Mucosa of rectum (tissue), 2 donors: ENCODE results near the gene RPH3AL.

Experiments
- H3K27ac ChIP-seq, 2 donors: one replicate each; pipeline ENCODE4 v1.7.0; 2013; ENCODE audit warnings: inconsistent platforms in 2 of 2, low read depth in 2 of 2, low read length in 2 of 2
- H3K27me3 ChIP-seq, 2 donors: one replicate each; pipeline ENCODE4 v1.7.0; 2013; ENCODE audit warnings: low read length in 2 of 2; ENCODE audit not compliant: control insufficient read depth in 2 of 2, insufficient read depth in 2 of 2
- H3K36me3 ChIP-seq, 2 donors: one replicate each; pipeline ENCODE4 v1.7.0; 2013; ENCODE audit warnings: low read length in 2 of 2; ENCODE audit not compliant: control insufficient read depth in 2 of 2, insufficient read depth in 2 of 2
- H3K4me1 ChIP-seq, 2 donors: one replicate each; pipeline ENCODE4 v1.7.0; 2013; ENCODE audit warnings: low read length in 2 of 2, mild to moderate bottlenecking in 1 of 2; ENCODE audit not compliant: control insufficient read depth in 2 of 2, insufficient read depth in 2 of 2
- H3K4me3 ChIP-seq, 2 donors: one replicate each; pipeline ENCODE4 v1.7.0; 2013; ENCODE audit warnings: low read length in 2 of 2
- H3K9ac ChIP-seq, 2 donors: one replicate each; pipeline ENCODE4 v1.7.0; 2013; ENCODE audit warnings: low read length in 2 of 2, low read depth in 1 of 2, mild to moderate bottlenecking in 1 of 2
- H3K9me3 ChIP-seq, 2 donors: one replicate each; pipeline ENCODE4 v1.7.0; 2013; ENCODE audit warnings: low read length in 2 of 2; ENCODE audit not compliant: control insufficient read depth in 2 of 2
- donor health status: healthy.
- donor health status: Normal muscosa, but diverticular disease.

RPH3AL gene

GRCh38 chr17:180381-181244 is 172.0 kb downstream of the RPH3AL start:
- H3K4me3 ChIP-seq = no peak overlapping the region
- no peaks in the 10 kb centered on the region for H3K9me3 ChIP-seq
- H3K9ac ChIP-seq = no peak overlapping the region
- H3K27ac ChIP-seq = no peak overlapping the region
- H3K27me3 ChIP-seq = peaks cover 25 to 36% of the 10 kb centered on the region in 2 donors
- H3K4me1 ChIP-seq = peaks cover 0 to 4% of the 10 kb centered on the region in 2 donors
- no peaks in the 10 kb centered on the region for H3K36me3 ChIP-seq

GRCh38 chr17:179781-180380 is 172.7 kb downstream of the RPH3AL start:
- H3K9ac ChIP-seq = no peak overlapping the region
- no peak overlapping the region for H3K27ac ChIP-seq
- H3K9me3 ChIP-seq = no peaks in the 10 kb centered on the region
- H3K4me3 ChIP-seq = no peak overlapping the region
- peaks cover 25 to 36% of the 10 kb centered on the region in 2 donors for H3K27me3 ChIP-seq
- H3K4me1 ChIP-seq = peaks cover 0 to 4% of the 10 kb centered on the region in 2 donors
- H3K36me3 ChIP-seq = no peaks in the 10 kb centered on the region

- no peak overlapping the region for H3K9ac ChIP-seq
- no peaks in the 10 kb centered on the region for H3K9me3 ChIP-seq
- no peaks in the 10 kb centered on the region for H3K36me3 ChIP-seq
- peaks cover 25 to 29% of the 10 kb centered on the region in 2 donors for H3K27me3 ChIP-seq
- no peak overlapping the region for H3K27ac ChIP-seq
- H3K4me1 ChIP-seq = peaks cover 0 to 4% of the 10 kb centered on the region in 2 donors
- H3K4me3 ChIP-seq = no peak overlapping the region
Measured at GRCh38 chr17:179066-179432, 173.6 kb downstream of the RPH3AL start.

- Histone ChIP-seq H3K9me3 (no peaks in the 10 kb centered on the region), H3K27me3 (peaks cover 25% of the 10 kb centered on the region in 2 donors), H3K4me3 (no peak overlapping the region), H3K4me1 (peaks cover 0 to 4% of the 10 kb centered on the region in 2 donors), H3K27ac (no peak overlapping the region), H3K9ac (no peak overlapping the region), H3K36me3 (no peaks in the 10 kb centered on the region)
Measured at GRCh38 chr17:178292-179065, 174.1 kb downstream of the RPH3AL start.

- Histone ChIP-seq H3K4me1 (peaks cover 0 to 4% of the 10 kb centered on the region in 2 donors), H3K4me3 (no peak overlapping the region), H3K9ac (no peak overlapping the region), H3K27ac (no peak overlapping the region), H3K9me3 (no peaks in the 10 kb centered on the region), H3K36me3 (no peaks in the 10 kb centered on the region), H3K27me3 (peaks cover 18 to 24% of the 10 kb centered on the region in 2 donors)
Measured at GRCh38 chr17:177762-178161, 174.8 kb downstream of the RPH3AL start.

GRCh38 chr17:177155-177554 is 175.5 kb downstream of the RPH3AL start:
- peaks cover 0 to 4% of the 10 kb centered on the region in 2 donors for H3K4me1 ChIP-seq
- H3K27ac ChIP-seq = no peak overlapping the region
- H3K27me3 ChIP-seq = peaks cover 15 to 18% of the 10 kb centered on the region in 2 donors
- H3K36me3 ChIP-seq = no peaks in the 10 kb centered on the region
- H3K4me3 ChIP-seq = no peak overlapping the region
- no peaks in the 10 kb centered on the region for H3K9me3 ChIP-seq
- no peak overlapping the region for H3K9ac ChIP-seq

- Histone ChIP-seq H3K9me3 (no peaks in the 10 kb centered on the region), H3K9ac (no peak overlapping the region), H3K27ac (no peak overlapping the region), H3K36me3 (no peaks in the 10 kb centered on the region), H3K27me3 (peaks cover 0 to 5% of the 10 kb centered on the region in 2 donors), H3K4me3 (no peak overlapping the region), H3K4me1 (no peaks in the 10 kb centered on the region)
Measured at GRCh38 chr17:173166-173911, 179.3 kb downstream of the RPH3AL start.

- Histone ChIP-seq H3K36me3 (no peaks in the 10 kb centered on the region), H3K27ac (no peak overlapping the region), H3K9me3 (no peaks in the 10 kb centered on the region), H3K9ac (no peak overlapping the region), H3K4me1 (no peaks in the 10 kb centered on the region), H3K27me3 (no peaks in the 10 kb centered on the region), H3K4me3 (no peak overlapping the region)
Measured at GRCh38 chr17:172401-172800, 180.2 kb downstream of the RPH3AL start.

- H3K4me3 ChIP-seq = no peak overlapping the region
- H3K4me1 ChIP-seq = no peaks in the 10 kb centered on the region
- H3K27ac ChIP-seq = no peak overlapping the region
- no peaks in the 10 kb centered on the region for H3K9me3 ChIP-seq
- no peaks in the 10 kb centered on the region for H3K36me3 ChIP-seq
- no peaks in the 10 kb centered on the region for H3K27me3 ChIP-seq
- H3K9ac ChIP-seq = no peak overlapping the region
Measured at GRCh38 chr17:171871-172270, 180.7 kb downstream of the RPH3AL start.
